ENCODE data around the gene ATP5MC2. TPM values are rescaled to one million over a fixed set of nuclear protein-coding genes. Genes with fewer than 3 reads are reported as not detected.

The ATP5MC2 gene
- total and polyA plus RNA-seq, 7 donors: 409 to 828 (median 548) TPM

GRCh38 chr12:53631721-53632120 lies 44.2 kb downstream of the ATP5MC2 start:
- no peak overlapping the region for H3K4me3 ChIP-seq
- no peaks in the 10 kb centered on the region for H3K27me3 ChIP-seq
- H3K9me3 ChIP-seq: no peaks in the 10 kb centered on the region
- no peak for DNase-seq
- TF ChIP-seq POLR2AphosphoS5 (IDR thresholded peaks at IDR 0.05) (no peak), EP300 (IDR thresholded peaks at IDR 0.05) (no peak), POLR2A (IDR thresholded peaks at IDR 0.05) (no peak)
- TF ChIP-seq, protein P1, sequence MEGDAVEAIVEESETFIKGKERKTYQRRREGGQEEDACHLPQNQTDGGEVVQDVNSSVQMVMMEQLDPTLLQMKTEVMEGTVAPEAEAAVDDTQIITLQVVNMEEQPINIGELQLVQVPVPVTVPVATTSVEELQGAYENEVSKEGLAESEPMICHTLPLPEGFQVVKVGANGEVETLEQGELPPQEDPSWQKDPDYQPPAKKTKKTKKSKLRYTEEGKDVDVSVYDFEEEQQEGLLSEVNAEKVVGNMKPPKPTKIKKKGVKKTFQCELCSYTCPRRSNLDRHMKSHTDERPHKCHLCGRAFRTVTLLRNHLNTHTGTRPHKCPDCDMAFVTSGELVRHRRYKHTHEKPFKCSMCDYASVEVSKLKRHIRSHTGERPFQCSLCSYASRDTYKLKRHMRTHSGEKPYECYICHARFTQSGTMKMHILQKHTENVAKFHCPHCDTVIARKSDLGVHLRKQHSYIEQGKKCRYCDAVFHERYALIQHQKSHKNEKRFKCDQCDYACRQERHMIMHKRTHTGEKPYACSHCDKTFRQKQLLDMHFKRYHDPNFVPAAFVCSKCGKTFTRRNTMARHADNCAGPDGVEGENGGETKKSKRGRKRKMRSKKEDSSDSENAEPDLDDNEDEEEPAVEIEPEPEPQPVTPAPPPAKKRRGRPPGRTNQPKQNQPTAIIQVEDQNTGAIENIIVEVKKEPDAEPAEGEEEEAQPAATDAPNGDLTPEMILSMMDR (IDR thresholded peaks at IDR 0.05): no peak
- peaks cover 0 to 5% (median under 1%) of the 10 kb centered on the region in 4 donors for H3K4me1 ChIP-seq
- no peaks in the 10 kb centered on the region for H3K36me3 ChIP-seq
- H3K27ac ChIP-seq: no peak overlapping the region
- WGBS, 2 donors: 85 to 88% methylated on average over 1 of the region's 1 CpG
- intact Hi-C loops (cut with DNase I): no loop called here

DNA sequence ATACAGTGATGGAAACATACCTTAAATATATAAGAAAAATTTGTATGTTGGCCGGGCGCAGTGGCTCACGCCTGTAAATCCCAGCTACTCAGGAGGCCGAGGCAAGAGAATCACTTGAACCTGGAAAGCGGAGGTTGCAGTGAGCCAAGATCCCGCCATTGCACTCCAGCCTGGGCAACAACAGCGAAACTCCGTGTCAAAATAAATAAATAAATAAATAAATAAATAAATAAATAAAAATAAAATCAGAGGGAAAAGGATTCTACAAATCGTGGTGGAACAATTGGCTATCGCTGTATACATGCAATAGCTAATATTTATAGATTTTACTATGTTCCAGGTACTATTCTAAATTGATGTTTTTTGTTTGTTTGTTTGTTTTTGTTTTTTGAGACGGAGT lies 48.0 kb downstream of the ATP5MC2 start:
- Histone ChIP-seq H3K27ac (no peak overlapping the region), H3K4me1 (peaks cover 0 to 32% (median 21%) of the 10 kb centered on the region in 4 donors), H3K36me3 (no peaks in the 10 kb centered on the region), H3K27me3 (no peaks in the 10 kb centered on the region), H3K4me3 (no peak overlapping the region), H3K9me3 (no peaks in the 10 kb centered on the region)
- WGBS, 2 donors: 85 to 88% methylated on average over 11 of the region's 11 CpGs
- intact Hi-C loops (cut with DNase I): loop anchor here (2.0 kb wide), 1 partner anchor 85 kb away; no protein-coding TSS in a partner anchor
- no peak for DNase-seq
- TF ChIP-seq POLR2A (IDR thresholded peaks at IDR 0.05) (no peak), POLR2AphosphoS5 (IDR thresholded peaks at IDR 0.05) (no peak)

GRCh38 chr12:53626702-53627169 lies 49.1 kb downstream of the ATP5MC2 start:
- H3K27ac ChIP-seq: peak overlapping the region; percentile 89 to 93 (median 90)
- WGBS, 2 donors: 19 to 20% methylated on average over 6 of the region's 6 CpGs
- H3K9me3 ChIP-seq: no peaks in the 10 kb centered on the region
- H3K27me3 ChIP-seq: no peaks in the 10 kb centered on the region
- peaks cover 0 to 39% (median 29%) of the 10 kb centered on the region in 4 donors for H3K4me1 ChIP-seq
- H3K36me3 ChIP-seq: no peaks in the 10 kb centered on the region
- intact Hi-C loops (cut with DNase I): loop anchor here (1.0 to 2.0 kb wide), 2 partner anchors 50 to 84 kb away; partner anchors contain the start of gene ATP5MC2
- DNase-seq: no peak
- TF ChIP-seq POLR2A (IDR thresholded peaks at IDR 0.05): no peak
- TF ChIP-seq, protein P1 (IDR thresholded peaks at IDR 0.05): no peak
- TF ChIP-seq POLR2AphosphoS5 (IDR thresholded peaks at IDR 0.05): no peak
- TF ChIP-seq EP300 (IDR thresholded peaks at IDR 0.05): no peak
- peak overlapping the region; percentile 59 to 70 (median 67) for H3K4me3 ChIP-seq

- TF ChIP-seq POLR2AphosphoS5 (IDR thresholded peaks at IDR 0.05): peak; percentile 59 to 91 (median 80)
- TF ChIP-seq, protein P1 (IDR thresholded peaks at IDR 0.05): no peak
- no peak for TF ChIP-seq EP300 (IDR thresholded peaks at IDR 0.05)
- TF ChIP-seq POLR2A (IDR thresholded peaks at IDR 0.05): peak in 1 of 2 donors; percentile 44
- 0% methylated on average over 48 of the region's 48 CpGs for WGBS, 2 donors
- no peaks in the 10 kb centered on the region for H3K9me3 ChIP-seq
- peak within 1 kb of the TSS; percentile 59 to 70 (median 67) for H3K4me3 ChIP-seq
- H3K36me3 ChIP-seq: no peaks in the 10 kb centered on the region
- peak; percentile 99 for DNase-seq
- peak within 1 kb of the TSS; percentile 89 to 93 (median 90) for H3K27ac ChIP-seq
- peaks cover 0 to 39% (median 32%) of the 10 kb centered on the region in 4 donors for H3K4me1 ChIP-seq
- intact Hi-C loops (cut with DNase I): loop anchor here (1.0 to 2.0 kb wide), 2 partner anchors 50 to 83 kb away; partner anchors contain the start of gene ATP5MC2
- no peaks in the 10 kb centered on the region for H3K27me3 ChIP-seq
These were observed 49.8 kb downstream of the ATP5MC2 start, which contains the start of gene ATF7 for GRCh38 chr12:53625946-53626701. Gene ATF7 (minus strand): TSS chr12:53626382. CDS start chr12:53601000, 25,382 bp downstream.

- no peak for DNase-seq
- Histone ChIP-seq H3K36me3 (no peaks in the 10 kb centered on the region), H3K4me3 (peak overlapping the region; percentile 59 to 70 (median 67)), H3K4me1 (peaks cover 0 to 39% (median 32%) of the 10 kb centered on the region in 4 donors), H3K27me3 (no peaks in the 10 kb centered on the region), H3K9me3 (no peaks in the 10 kb centered on the region), H3K27ac (peak overlapping the region; percentile 89 to 93 (median 90))
- intact Hi-C loops (cut with DNase I): no loop called here
- 3 to 17% methylated on average over 5 of the region's 5 CpGs for WGBS, 2 donors
- TF ChIP-seq POLR2A (IDR thresholded peaks at IDR 0.05) (no peak), POLR2AphosphoS5 (IDR thresholded peaks at IDR 0.05) (no peak)
These were observed 50.4 kb downstream of the ATP5MC2 start for GRCh38 chr12:53625373-53625945.

Measured in sigmoid colon (tissue), 7 donors.